Sigmoid colon (tissue), 4 donors: ENCODE measurements around the gene TBC1D13.

Source experiments
- EP300 ChIP-seq, 4 donors: sonication (generic); formaldehyde crosslinking; IDR thresholded peaks; one replicate each; pipeline ENCODE4 v1.6.1; 2017; ENCODE audit warnings: antibody characterized with exemption in 4 of 4
- POLR2A ChIP-seq, 2 donors: fragments of 450-650 bp; IDR thresholded peaks; one replicate each; pipeline ENCODE4 v1.6.1; 2016; ENCODE audit warnings: antibody characterized with exemption in 2 of 2, mild to moderate bottlenecking in 2 of 2, moderate library complexity in 2 of 2
- POLR2AphosphoS5 ChIP-seq, 4 donors: sonication (generic); formaldehyde crosslinking; IDR thresholded peaks; one replicate each; pipeline ENCODE4 v1.6.1; 2017; ENCODE audit warnings: antibody characterized with exemption in 4 of 4
- TF ChIP-seq, protein P1 (sequence below), 4 experiments: fragments of 450-650 bp in 3 of 4; fragments of 200-600 bp in 1 of 4; IDR thresholded peaks; one replicate each; pipeline ENCODE4 v1.5.1; 2016 to 2019; ENCODE audit warnings: antibody characterized with exemption in 4 of 4, mild to moderate bottlenecking in 3 of 4, moderate library complexity in 2 of 4

DNA sequence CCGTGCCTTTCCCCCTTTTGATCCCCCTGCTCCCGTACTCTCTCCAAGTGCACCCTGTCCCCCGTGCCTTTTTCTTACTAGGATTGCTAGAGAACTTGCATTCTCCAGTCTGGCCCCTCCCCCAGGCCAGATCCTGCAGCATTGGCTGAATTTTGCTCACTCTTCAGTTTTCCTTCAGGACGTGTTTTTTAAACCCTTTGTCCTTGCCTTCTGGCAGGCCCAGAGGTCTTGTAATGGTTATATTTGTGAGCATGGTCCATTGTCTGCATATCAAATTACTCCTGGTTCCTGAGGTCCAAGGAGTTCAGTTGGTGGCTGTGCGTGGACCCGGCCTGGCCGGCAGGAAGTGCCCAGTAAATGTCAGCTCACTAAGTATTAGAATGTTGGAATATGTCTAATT lies 606 bp downstream of the TBC1D13 start:
- TF ChIP-seq, protein P1, sequence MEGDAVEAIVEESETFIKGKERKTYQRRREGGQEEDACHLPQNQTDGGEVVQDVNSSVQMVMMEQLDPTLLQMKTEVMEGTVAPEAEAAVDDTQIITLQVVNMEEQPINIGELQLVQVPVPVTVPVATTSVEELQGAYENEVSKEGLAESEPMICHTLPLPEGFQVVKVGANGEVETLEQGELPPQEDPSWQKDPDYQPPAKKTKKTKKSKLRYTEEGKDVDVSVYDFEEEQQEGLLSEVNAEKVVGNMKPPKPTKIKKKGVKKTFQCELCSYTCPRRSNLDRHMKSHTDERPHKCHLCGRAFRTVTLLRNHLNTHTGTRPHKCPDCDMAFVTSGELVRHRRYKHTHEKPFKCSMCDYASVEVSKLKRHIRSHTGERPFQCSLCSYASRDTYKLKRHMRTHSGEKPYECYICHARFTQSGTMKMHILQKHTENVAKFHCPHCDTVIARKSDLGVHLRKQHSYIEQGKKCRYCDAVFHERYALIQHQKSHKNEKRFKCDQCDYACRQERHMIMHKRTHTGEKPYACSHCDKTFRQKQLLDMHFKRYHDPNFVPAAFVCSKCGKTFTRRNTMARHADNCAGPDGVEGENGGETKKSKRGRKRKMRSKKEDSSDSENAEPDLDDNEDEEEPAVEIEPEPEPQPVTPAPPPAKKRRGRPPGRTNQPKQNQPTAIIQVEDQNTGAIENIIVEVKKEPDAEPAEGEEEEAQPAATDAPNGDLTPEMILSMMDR (IDR thresholded peaks at IDR 0.05) = no peak
- TF ChIP-seq POLR2AphosphoS5 (IDR thresholded peaks at IDR 0.05) = no peak
- TF ChIP-seq EP300 (IDR thresholded peaks at IDR 0.05) = no peak
- no peak for TF ChIP-seq POLR2A (IDR thresholded peaks at IDR 0.05)
